ENCODE results near the gene RBM4B.

RBM4B gene

GRCh38 chr11:66686801-66687750 is 9.4 kb upstream of the RBM4B start:
- no peak for DNase-seq (ENCODE audit: low spot score)

- no peak for DNase-seq (ENCODE audit: low spot score)
Measured at GRCh38 chr11:66686100-66686785, 8.6 kb upstream of the RBM4B start.

- DNase-seq (ENCODE audit: low spot score) = no peak
Measured at GRCh38 chr11:66685276-66686099, 7.8 kb upstream of the RBM4B start.

GRCh38 chr11:66684635-66685034 is 6.9 kb upstream of the RBM4B start:
- DNase-seq (ENCODE audit: low spot score) = no peak

GRCh38 chr11:66683877-66684276 is 6.2 kb upstream of the RBM4B start:
- no peak for DNase-seq (ENCODE audit: low spot score)

- no peak for DNase-seq (ENCODE audit: low spot score)
Measured at GRCh38 chr11:66680966-66681645, 3.4 kb upstream of the RBM4B start.

GRCh38 chr11:66676931-66677598 is 622 bp downstream of the RBM4B start:
- DNase-seq (ENCODE audit: low spot score) = no peak

GRCh38 chr11:66676282-66676919 is 1.3 kb downstream of the RBM4B start:
- DNase-seq (ENCODE audit: low spot score) = no peak

GRCh38 chr11:66674964-66675602 is 2.6 kb downstream of the RBM4B start:
- no peak for DNase-seq (ENCODE audit: low spot score)

- DNase-seq (ENCODE audit: low spot score) = no peak
Measured at GRCh38 chr11:66670816-66671215, 6.9 kb downstream of the RBM4B start.

- DNase-seq (ENCODE audit: low spot score) = no peak
Measured at GRCh38 chr11:66665369-66665768, 12.3 kb downstream of the RBM4B start.

GRCh38 chr11:66663741-66664296 is 13.9 kb downstream of the RBM4B start:
- DNase-seq (ENCODE audit: low spot score) = no peak

GRCh38 chr11:66659763-66660162 is 17.9 kb downstream of the RBM4B start:
- DNase-seq (ENCODE audit: low spot score) = no peak

- no peak for DNase-seq (ENCODE audit: low spot score)
Measured at GRCh38 chr11:66653123-66653522, 24.6 kb downstream of the RBM4B start.

GRCh38 chr11:66652651-66653050 is 25.0 kb downstream of the RBM4B start:
- DNase-seq (ENCODE audit: low spot score) = no peak

GRCh38 chr11:66651016-66651415 is 26.7 kb downstream of the RBM4B start:
- no peak for DNase-seq (ENCODE audit: low spot score)

GRCh38 chr11:66649903-66650302 is 27.8 kb downstream of the RBM4B start:
- DNase-seq (ENCODE audit: low spot score) = no peak

- DNase-seq (ENCODE audit: low spot score) = no peak
Measured at GRCh38 chr11:66646828-66647227, 30.9 kb downstream of the RBM4B start.

GRCh38 chr11:66643745-66644437 is 33.8 kb downstream of the RBM4B start:
- no peak for DNase-seq (ENCODE audit: low spot score)

Measured in COLO829 (cell line).